ENCODE measurements around the gene FRZB.
"Not testable (repeated sequence)": the region's sequence is repeated elsewhere in the genome, so short reads cannot be mapped to it uniquely, and the experiment has no call there.

FRZB gene

DNA sequence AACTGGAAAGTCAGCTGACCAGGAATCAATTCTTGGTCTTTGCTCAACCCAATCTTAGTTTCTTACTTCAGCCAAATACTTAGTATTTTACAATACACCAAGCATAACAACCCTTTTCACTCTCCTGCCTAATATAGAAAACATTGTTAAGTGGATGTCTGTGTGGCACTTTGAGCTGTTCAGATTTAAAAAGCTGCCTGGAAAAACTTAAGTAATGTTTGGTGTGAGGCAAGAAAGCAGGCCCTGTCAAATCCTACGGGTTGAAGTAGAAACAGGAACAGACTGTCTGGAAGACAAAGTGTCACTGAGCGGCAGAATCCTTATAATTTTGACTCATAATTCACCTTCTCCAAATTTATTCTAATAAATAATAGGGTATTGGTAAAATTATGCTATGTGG lies 37.1 kb upstream of the FRZB start:
- Histone ChIP-seq H3K9me3 (replicated peaks; ENCODE audit: low read length) (no peaks in the 10 kb centered on the region), H3K4me3 (ENCODE audit: low read length) (no peak overlapping the region), H3K4me2 (ENCODE audit: low read length) (no peak overlapping the region), H3K9ac (ENCODE audit: low read depth, low read length) (no peak overlapping the region), H3K36me3 (ENCODE audit: insufficient read depth, low read length) (peaks cover 4% of the 10 kb centered on the region), H3K27me3 (ENCODE audit: control insufficient read depth, insufficient read depth, low read length) (no peaks in the 10 kb centered on the region), H3K4me1 (ENCODE audit: control insufficient read depth, insufficient read depth, low read length) (peaks cover 3% of the 10 kb centered on the region)

DNA sequence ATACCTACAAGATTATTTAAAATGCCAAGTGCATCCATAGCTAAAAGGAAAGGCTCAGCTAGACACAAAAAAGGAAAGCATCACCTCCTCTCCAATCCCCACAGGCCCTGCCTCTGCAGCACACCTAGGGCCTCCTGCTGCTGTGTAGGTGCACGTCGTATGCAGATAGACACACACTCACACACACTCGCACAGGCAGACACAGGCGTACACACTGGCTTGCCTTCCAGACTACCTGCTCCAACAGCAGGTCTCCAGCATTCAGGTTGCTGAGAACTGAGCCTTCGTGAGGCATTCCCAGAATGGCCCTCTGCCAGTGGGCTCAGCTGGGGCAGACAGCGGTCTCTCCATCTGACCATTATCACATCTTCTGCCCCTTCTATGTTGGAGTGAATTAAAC lies 35.3 kb upstream of the FRZB start:
- Histone ChIP-seq H3K36me3 (ENCODE audit: insufficient read depth, low read length) (peaks cover 4% of the 10 kb centered on the region), H3K27me3 (ENCODE audit: control insufficient read depth, insufficient read depth, low read length) (no peaks in the 10 kb centered on the region), H3K9ac (ENCODE audit: low read depth, low read length) (no peak overlapping the region), H3K4me2 (ENCODE audit: low read length) (no peak overlapping the region), H3K4me1 (ENCODE audit: control insufficient read depth, insufficient read depth, low read length) (no peaks in the 10 kb centered on the region), H3K4me3 (ENCODE audit: low read length) (no peak overlapping the region), H3K9me3 (replicated peaks; ENCODE audit: low read length) (no peaks in the 10 kb centered on the region)

DNA sequence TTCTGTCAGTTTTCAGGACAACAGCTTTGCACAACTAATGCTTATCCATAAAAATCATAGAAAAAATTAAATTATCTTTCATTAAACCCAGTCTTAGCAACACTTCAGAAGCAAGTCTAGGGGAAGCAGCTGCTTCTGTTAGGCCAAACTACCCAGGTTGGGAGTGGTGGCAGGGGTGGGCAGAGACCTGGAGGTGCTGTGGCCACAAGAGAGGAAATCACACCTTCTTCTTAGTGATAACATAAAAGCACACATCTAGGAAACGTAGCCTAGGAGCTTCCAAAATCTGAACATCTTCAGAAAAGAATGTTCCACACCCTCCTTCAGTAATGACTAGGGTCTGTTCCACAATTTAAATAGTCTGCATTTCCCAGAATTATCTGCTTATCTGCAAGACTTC lies 32.3 kb upstream of the FRZB start:
- H3K9me3 ChIP-seq (replicated peaks; ENCODE audit: low read length), result no peaks in the 10 kb centered on the region
- no peak overlapping the region for H3K4me2 ChIP-seq (ENCODE audit: low read length)
- no peaks in the 10 kb centered on the region for H3K36me3 ChIP-seq (ENCODE audit: insufficient read depth, low read length)
- H3K9ac ChIP-seq (ENCODE audit: low read depth, low read length), result no peak overlapping the region
- H3K4me1 ChIP-seq (ENCODE audit: control insufficient read depth, insufficient read depth, low read length), result peaks cover 13% of the 10 kb centered on the region
- no peak overlapping the region for H3K4me3 ChIP-seq (ENCODE audit: low read length)
- no peaks in the 10 kb centered on the region for H3K27me3 ChIP-seq (ENCODE audit: control insufficient read depth, insufficient read depth, low read length)

DNA sequence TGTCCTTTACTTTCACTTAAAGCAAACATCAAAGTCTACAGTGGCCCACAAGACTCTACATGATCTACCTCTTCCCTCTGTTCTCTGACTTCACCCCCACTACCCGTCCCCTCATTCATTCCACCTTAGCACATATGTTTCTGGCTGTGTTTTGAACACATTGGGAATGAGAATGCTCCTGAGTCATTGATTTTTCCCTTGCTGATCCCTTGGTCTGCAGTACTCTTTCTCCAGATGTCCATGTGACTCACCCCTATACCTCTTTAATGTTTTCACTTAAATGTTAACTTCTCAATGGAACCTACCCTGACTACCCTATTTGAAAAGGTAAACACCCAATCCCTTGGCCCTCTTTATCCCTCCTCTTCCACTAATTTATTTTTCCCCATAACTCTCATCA lies 30.7 kb upstream of the FRZB start:
- Histone ChIP-seq H3K4me3 (ENCODE audit: low read length) (no peak overlapping the region), H3K4me1 (ENCODE audit: control insufficient read depth, insufficient read depth, low read length) (peaks cover 13% of the 10 kb centered on the region), H3K4me2 (ENCODE audit: low read length) (no peak overlapping the region), H3K9ac (ENCODE audit: low read depth, low read length) (no peak overlapping the region), H3K36me3 (ENCODE audit: insufficient read depth, low read length) (no peaks in the 10 kb centered on the region), H3K9me3 (replicated peaks; ENCODE audit: low read length) (no peaks in the 10 kb centered on the region), H3K27me3 (ENCODE audit: control insufficient read depth, insufficient read depth, low read length) (no peaks in the 10 kb centered on the region)

DNA sequence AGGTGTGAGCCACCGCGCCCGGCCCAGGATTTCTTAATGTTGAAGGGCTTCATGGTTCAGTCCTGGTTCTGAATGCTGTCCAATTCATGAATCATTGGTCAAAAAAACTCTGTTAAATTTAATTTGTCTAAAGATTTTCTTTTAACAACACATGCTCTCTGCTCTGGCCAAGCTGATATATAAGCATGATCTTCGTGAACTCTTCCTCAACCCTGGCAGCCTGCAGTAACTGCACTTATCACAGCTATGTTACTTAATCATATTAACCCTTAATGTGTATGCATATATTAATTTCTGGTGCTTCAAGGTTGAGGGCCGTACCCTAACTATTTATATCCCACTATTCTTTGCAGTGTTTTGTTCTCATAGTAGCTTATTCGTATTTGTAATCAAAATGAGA lies 29.4 kb upstream of the FRZB start:
- Histone ChIP-seq H3K9ac (ENCODE audit: low read depth, low read length) (no peak overlapping the region), H3K4me2 (ENCODE audit: low read length) (no peak overlapping the region), H3K36me3 (ENCODE audit: insufficient read depth, low read length) (no peaks in the 10 kb centered on the region), H3K4me1 (ENCODE audit: control insufficient read depth, insufficient read depth, low read length) (peaks cover 13% of the 10 kb centered on the region), H3K9me3 (replicated peaks; ENCODE audit: low read length) (no peaks in the 10 kb centered on the region), H3K27me3 (ENCODE audit: control insufficient read depth, insufficient read depth, low read length) (no peaks in the 10 kb centered on the region), H3K4me3 (ENCODE audit: low read length) (no peak overlapping the region)

DNA sequence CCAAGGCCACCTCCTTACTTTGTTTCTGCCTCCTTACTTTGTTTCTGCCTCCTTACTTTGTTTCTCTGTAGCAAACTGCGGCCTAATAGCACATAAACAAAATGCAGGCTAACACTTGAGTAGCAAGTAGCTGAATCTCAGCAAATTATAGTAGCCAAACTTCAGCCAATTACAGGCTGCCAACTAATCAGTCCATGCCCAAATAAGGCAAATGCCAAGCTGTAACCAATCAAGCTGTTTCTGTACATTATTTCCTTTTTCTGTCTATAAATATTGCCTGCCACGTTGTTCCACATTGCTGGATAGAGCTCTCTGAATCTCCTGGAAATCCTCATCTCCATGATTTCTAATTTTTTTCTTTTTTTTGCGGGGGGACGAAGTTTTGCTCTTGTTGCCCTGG lies 28.7 kb upstream of the FRZB start:
- Histone ChIP-seq H3K9me3 (replicated peaks; ENCODE audit: low read length) (no peaks in the 10 kb centered on the region), H3K36me3 (ENCODE audit: insufficient read depth, low read length) (no peaks in the 10 kb centered on the region), H3K4me3 (ENCODE audit: low read length) (no peak overlapping the region), H3K27me3 (ENCODE audit: control insufficient read depth, insufficient read depth, low read length) (no peaks in the 10 kb centered on the region), H3K9ac (ENCODE audit: low read depth, low read length) (no peak overlapping the region), H3K4me2 (ENCODE audit: low read length) (no peak overlapping the region), H3K4me1 (ENCODE audit: control insufficient read depth, insufficient read depth, low read length) (peaks cover 13% of the 10 kb centered on the region)

DNA sequence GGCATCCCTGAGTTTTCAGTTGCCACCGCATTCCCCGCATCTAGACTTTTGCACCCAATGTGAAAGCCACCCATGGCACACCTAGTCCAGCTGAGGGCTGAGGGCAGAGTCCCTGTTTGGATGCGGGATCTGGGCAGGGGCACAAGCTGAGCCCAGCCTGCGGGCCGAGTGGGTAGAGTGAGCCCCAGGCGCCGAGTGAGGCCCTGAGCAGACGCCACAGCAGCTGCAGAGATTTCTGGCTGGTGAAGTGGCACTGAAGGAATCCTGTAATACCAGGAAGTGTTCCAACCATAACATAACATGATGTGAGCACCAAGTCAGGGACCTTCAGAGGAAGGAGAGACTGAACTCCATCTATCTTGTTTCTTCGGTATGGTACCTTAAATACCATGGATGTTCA lies 27.7 kb upstream of the FRZB start:
- Histone ChIP-seq H3K9ac (ENCODE audit: low read depth, low read length) (no peak overlapping the region), H3K4me1 (ENCODE audit: control insufficient read depth, insufficient read depth, low read length) (peaks cover 13% of the 10 kb centered on the region), H3K4me2 (ENCODE audit: low read length) (no peak overlapping the region), H3K4me3 (ENCODE audit: low read length) (no peak overlapping the region), H3K36me3 (ENCODE audit: insufficient read depth, low read length) (no peaks in the 10 kb centered on the region), H3K9me3 (replicated peaks; ENCODE audit: low read length) (no peaks in the 10 kb centered on the region), H3K27me3 (ENCODE audit: control insufficient read depth, insufficient read depth, low read length) (no peaks in the 10 kb centered on the region)

DNA sequence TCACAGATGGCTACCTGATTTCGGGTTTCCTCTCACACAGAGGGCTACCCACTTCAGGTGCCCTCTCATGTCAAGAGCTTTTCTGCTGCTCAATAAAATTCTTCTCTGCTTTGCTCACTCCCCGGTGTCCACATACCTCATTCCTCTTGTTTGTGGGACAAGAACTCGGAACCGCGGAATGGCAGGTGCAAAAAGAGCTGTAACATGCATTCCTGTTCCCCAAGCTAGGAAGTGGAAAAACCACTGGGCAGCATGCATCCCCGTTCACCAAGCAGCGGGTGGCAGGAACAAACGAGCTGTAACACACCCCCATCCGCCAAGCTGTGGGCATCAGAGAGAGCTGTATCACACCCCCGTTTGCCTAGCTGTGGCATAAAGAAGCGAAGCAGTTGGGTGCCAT lies 27.2 kb upstream of the FRZB start:
- H3K27me3 ChIP-seq (ENCODE audit: control insufficient read depth, insufficient read depth, low read length), result no peaks in the 10 kb centered on the region
- H3K4me1 ChIP-seq (ENCODE audit: control insufficient read depth, insufficient read depth, low read length), result peaks cover 13% of the 10 kb centered on the region
- H3K9me3 ChIP-seq (replicated peaks; ENCODE audit: low read length), result no peaks in the 10 kb centered on the region
- no peak overlapping the region for H3K9ac ChIP-seq (ENCODE audit: low read depth, low read length)
- H3K4me2 ChIP-seq (ENCODE audit: low read length), result no peak overlapping the region
- no peaks in the 10 kb centered on the region for H3K36me3 ChIP-seq (ENCODE audit: insufficient read depth, low read length)
- no peak overlapping the region for H3K4me3 ChIP-seq (ENCODE audit: low read length)

DNA sequence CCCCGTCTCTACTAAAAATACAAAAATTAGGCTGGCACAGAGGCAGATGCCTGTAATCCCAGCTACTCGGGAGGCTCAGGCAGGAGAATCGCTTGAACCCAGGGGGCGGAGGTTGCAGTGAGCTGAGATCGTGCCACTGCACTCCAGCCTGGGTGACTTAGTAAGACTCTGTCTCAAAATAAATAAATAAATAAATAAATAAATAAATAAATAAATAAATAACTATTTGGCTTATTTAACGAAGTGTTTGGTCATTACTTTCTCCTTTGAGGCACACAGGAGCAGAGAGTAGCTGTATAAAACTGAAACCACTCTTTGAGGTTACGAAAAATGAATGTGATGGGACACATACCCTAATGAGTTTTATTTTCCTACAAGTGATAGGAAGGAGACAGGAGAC lies 26.6 kb upstream of the FRZB start:
- H3K9me3 ChIP-seq (replicated peaks; ENCODE audit: low read length); H3K4me3 ChIP-seq (ENCODE audit: low read length); H3K9ac ChIP-seq (ENCODE audit: low read depth, low read length); H3K27me3 ChIP-seq (ENCODE audit: control insufficient read depth, insufficient read depth, low read length); H3K4me2 ChIP-seq (ENCODE audit: low read length); H3K36me3 ChIP-seq (ENCODE audit: insufficient read depth, low read length): not testable (repeated sequence)
- H3K4me1 ChIP-seq (ENCODE audit: control insufficient read depth, insufficient read depth, low read length), result peaks cover 13% of the 10 kb centered on the region

DNA sequence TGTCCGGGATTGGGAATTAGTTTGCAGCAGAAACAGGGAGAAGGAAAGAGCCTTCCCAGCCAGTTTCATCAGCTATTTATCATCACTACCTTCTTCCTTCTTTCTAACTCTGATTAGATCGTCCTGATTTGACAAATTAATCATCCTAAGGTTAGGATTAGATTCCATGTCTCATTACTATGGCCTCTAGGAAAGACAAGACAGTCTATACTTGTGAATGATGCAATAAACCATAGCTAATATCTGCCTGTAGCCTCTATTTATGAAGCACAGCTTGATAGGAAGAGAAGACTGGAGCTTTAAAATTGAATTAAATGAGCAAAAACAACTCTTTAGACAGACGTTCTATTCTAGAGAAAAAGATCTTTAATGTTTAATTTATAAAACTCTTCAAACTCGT lies 25.2 kb upstream of the FRZB start:
- H3K4me3 ChIP-seq (ENCODE audit: low read length), result no peak overlapping the region
- no peaks in the 10 kb centered on the region for H3K9me3 ChIP-seq (replicated peaks; ENCODE audit: low read length)
- H3K9ac ChIP-seq (ENCODE audit: low read depth, low read length), result no peak overlapping the region
- H3K27me3 ChIP-seq (ENCODE audit: control insufficient read depth, insufficient read depth, low read length), result no peaks in the 10 kb centered on the region
- no peaks in the 10 kb centered on the region for H3K36me3 ChIP-seq (ENCODE audit: insufficient read depth, low read length)
- no peak overlapping the region for H3K4me2 ChIP-seq (ENCODE audit: low read length)
- H3K4me1 ChIP-seq (ENCODE audit: control insufficient read depth, insufficient read depth, low read length), result peaks cover 18% of the 10 kb centered on the region

DNA sequence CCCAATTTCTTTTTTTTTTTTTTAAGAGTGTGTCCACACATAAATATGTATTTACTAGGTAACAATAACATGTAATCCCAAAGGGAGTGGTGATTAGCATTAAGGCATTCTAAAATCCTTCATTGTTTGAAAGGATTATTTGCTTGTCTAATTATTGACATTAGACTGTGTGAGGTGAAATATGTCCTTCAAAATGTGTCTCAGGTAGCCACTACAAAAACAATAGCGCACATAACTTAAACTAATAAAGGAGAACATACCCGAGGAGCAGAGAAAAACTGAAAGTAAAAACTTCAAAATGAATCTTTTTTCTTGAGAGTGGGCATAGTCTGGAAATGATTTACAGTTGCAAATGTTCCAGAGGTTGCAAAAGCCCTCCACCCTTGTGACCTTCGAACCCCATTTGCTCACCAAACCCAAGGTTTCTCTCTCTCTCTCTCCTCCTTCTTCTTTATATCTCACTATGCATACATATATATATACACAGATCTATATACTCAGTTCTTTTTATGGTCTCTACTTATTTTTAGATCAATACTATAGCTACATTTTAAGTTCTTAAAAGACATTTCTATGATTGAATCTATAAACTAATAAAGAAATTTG lies 24.4 kb upstream of the FRZB start:
- Histone ChIP-seq H3K4me1 (ENCODE audit: control insufficient read depth, insufficient read depth, low read length) (peaks cover 20% of the 10 kb centered on the region), H3K9me3 (replicated peaks; ENCODE audit: low read length) (no peaks in the 10 kb centered on the region), H3K4me3 (ENCODE audit: low read length) (no peak overlapping the region), H3K4me2 (ENCODE audit: low read length) (no peak overlapping the region), H3K9ac (ENCODE audit: low read depth, low read length) (no peak overlapping the region), H3K27me3 (ENCODE audit: control insufficient read depth, insufficient read depth, low read length) (no peaks in the 10 kb centered on the region), H3K36me3 (ENCODE audit: insufficient read depth, low read length) (no peaks in the 10 kb centered on the region)

DNA sequence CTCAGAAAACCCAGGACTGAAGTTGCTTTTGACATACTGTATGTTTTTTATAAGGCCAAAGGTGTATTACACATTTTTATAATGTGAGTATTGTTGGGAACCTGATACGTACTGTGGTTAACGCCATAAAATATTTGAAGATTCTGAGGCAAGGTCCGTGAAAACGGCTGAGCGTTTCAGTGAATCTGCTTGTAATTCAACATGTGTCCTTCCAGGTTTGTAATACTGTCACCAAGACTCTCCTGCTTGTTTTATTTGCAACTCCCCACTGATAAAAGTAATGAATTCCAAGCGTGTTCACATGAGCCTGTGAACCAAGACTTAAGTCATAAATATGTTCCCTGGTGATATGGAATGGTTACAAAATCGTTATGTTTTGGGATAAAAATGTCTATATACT lies 23.9 kb upstream of the FRZB start:
- H3K4me3 ChIP-seq (ENCODE audit: low read length), result no peak overlapping the region
- no peaks in the 10 kb centered on the region for H3K27me3 ChIP-seq (ENCODE audit: control insufficient read depth, insufficient read depth, low read length)
- H3K4me2 ChIP-seq (ENCODE audit: low read length), result no peak overlapping the region
- no peaks in the 10 kb centered on the region for H3K9me3 ChIP-seq (replicated peaks; ENCODE audit: low read length)
- no peak overlapping the region for H3K9ac ChIP-seq (ENCODE audit: low read depth, low read length)
- H3K4me1 ChIP-seq (ENCODE audit: control insufficient read depth, insufficient read depth, low read length), result peaks cover 20% of the 10 kb centered on the region
- no peaks in the 10 kb centered on the region for H3K36me3 ChIP-seq (ENCODE audit: insufficient read depth, low read length)
